ENCODE measurements around the gene MTERF2.

DNA sequence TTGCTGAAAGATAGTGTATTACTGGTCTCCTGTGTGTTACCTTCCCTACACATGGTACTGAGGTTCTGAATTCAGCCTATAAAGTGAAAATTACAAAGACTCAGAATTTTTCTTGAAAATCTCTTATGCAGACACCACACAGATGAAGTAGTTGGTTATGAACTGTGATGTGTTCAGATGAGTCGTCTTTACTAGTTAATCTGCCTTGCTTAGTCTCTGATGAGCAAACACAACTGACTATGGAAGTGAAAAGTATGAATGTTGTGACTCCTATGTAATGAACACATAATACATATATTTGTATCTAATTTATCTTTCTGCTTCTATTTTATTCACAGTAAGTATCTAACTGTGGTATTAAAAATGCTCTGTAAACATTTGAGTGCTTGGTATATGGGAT lies 4.7 kb downstream of the MTERF2 start:
- TF ChIP-seq, protein P1, sequence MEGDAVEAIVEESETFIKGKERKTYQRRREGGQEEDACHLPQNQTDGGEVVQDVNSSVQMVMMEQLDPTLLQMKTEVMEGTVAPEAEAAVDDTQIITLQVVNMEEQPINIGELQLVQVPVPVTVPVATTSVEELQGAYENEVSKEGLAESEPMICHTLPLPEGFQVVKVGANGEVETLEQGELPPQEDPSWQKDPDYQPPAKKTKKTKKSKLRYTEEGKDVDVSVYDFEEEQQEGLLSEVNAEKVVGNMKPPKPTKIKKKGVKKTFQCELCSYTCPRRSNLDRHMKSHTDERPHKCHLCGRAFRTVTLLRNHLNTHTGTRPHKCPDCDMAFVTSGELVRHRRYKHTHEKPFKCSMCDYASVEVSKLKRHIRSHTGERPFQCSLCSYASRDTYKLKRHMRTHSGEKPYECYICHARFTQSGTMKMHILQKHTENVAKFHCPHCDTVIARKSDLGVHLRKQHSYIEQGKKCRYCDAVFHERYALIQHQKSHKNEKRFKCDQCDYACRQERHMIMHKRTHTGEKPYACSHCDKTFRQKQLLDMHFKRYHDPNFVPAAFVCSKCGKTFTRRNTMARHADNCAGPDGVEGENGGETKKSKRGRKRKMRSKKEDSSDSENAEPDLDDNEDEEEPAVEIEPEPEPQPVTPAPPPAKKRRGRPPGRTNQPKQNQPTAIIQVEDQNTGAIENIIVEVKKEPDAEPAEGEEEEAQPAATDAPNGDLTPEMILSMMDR (IDR thresholded peaks at IDR 0.05): no peak
- no peak for TF ChIP-seq POLR2A (IDR thresholded peaks at IDR 0.05)
